ENCODE data around the gene TMED4. TPM values are rescaled to one million over a fixed set of nuclear protein-coding genes. Genes with fewer than 3 reads are reported as not detected.
"Not testable (repeated sequence)": the region's sequence is repeated elsewhere in the genome, so short reads cannot be mapped to it uniquely, and the experiment has no call there.

Gene TMED4
- total RNA-seq, 8 experiments from 2014 or later: 54.9 to 97.9 (median 66.4) TPM

DNA sequence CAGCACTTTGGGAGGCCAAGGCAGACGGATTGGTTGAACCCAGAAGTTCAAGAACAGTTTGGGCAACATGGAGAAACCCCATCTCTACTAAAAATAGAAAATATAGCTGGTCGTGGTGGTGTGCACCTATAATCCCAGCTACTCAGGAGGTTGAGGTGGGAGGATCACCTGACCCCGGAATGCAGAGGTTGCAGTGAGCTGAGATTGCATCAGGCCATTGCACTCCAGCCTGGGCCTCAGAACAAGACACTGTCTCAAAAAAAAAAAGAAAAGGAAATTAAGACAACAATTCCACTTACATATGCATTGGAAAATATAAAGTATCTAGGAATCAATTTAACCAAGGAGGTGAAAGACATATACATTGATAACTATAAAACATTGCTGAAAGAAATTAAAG, 17.2 kb upstream of the TMED4 start:
- no peak overlapping the region for H3K4me3 ChIP-seq
- in situ Hi-C loops (cut with MboI; ENCODE audit: low pct_unique_long_range_greater_than_20kb in 2 of 9, low sequenced_read_pairs in 9 of 9, unreplicated experiment in 9 of 9): loop anchor here in 6 of 9 experiments (25.0 kb wide), 4 partner anchors 163 to 538 kb away; partner anchors contain the start of genes H2AZ2 (in 3 of the 6) and TBRG4 (in 1 of the 6)
- no peaks in the 10 kb centered on the region for H3K4me1 ChIP-seq (replicated peaks in 1 of 2)
- 21 to 90% (median 43%) methylated on average over 1 to 3 of the region's 3 CpGs; no CpG with 5 or more reads in 2 of the 10 experiments for WGBS, 10 experiments
- no peak overlapping the region for H3K27ac ChIP-seq
- no peak for ATAC-seq (replicated peaks in 6 of 8)

- not testable (repeated sequence) for H3K27ac ChIP-seq; ATAC-seq (replicated peaks in 6 of 8); H3K4me1 ChIP-seq (replicated peaks in 1 of 2); H3K4me3 ChIP-seq
- in situ Hi-C loops (cut with MboI; ENCODE audit: low pct_unique_long_range_greater_than_20kb in 2 of 9, low sequenced_read_pairs in 9 of 9, unreplicated experiment in 9 of 9): loop anchor here in 6 of 9 experiments (25.0 kb wide), 4 partner anchors 165 to 540 kb away; partner anchors contain the start of genes H2AZ2 (in 3 of the 6) and TBRG4 (in 1 of the 6)
- WGBS, 10 experiments: 60 to 100% (median 80%) methylated on average over 1 to 3 of the region's 8 CpGs; no CpG with 5 or more reads in 4 of the 10 experiments
Observed at GRCh38 chr7:44597181-44597580, 15.2 kb upstream of the TMED4 start.

DNA sequence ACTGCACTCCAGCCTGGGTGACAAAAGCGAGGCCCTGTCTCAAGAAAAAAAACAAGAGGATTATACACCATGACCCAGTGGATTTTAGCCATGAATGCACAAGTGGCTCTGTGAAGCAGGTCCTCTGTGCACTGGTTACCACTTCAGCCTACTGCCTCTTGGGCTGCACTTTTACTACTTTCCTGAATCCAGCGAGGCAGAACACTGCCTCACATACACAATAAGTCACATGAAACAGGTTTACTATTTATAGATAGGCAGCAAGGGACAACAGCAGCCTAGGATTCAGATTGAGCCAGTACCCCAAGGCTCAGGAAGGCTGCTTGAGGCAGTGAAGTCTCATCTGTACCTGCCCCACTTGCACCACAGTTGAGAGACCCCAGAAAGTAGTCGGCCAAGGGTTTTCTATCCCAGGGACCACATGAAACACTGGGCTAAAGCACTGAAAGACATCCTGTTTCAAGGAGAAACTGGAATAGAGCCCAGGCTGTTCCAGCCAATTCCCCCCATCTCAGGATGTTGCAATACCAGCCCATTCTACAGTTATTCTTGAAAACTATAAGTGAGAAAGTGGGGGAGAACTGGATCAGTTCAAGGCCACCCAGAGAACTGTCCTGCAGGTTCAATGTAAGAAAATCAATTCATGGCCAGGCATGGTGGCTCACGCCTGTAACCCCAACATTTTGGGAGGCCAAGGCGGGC, 14.1 kb upstream of the TMED4 start:
- H3K4me1 ChIP-seq (replicated peaks in 1 of 2): no peaks in the 10 kb centered on the region
- WGBS, 10 experiments: 20 to 81% (median 60%) methylated on average over 1 to 4 of the region's 5 CpGs; no CpG with 5 or more reads in 2 of the 10 experiments
- ATAC-seq (replicated peaks in 6 of 8): peak in 7 of 8 experiments; percentile 14 to 97 (median 79)
- in situ Hi-C loops (cut with MboI; ENCODE audit: low pct_unique_long_range_greater_than_20kb in 2 of 9, low sequenced_read_pairs in 9 of 9, unreplicated experiment in 9 of 9): loop anchor here in 6 of 9 experiments (25.0 kb wide), 4 partner anchors 166 to 541 kb away; partner anchors contain the start of genes H2AZ2 (in 3 of the 6) and TBRG4 (in 1 of the 6)
- H3K4me3 ChIP-seq: no peak overlapping the region
- H3K27ac ChIP-seq: no peak overlapping the region

GRCh38 chr7:44590910-44591309, 8.9 kb upstream of the TMED4 start:
- no peak overlapping the region for H3K27ac ChIP-seq
- in situ Hi-C loops (cut with MboI; ENCODE audit: low pct_unique_long_range_greater_than_20kb in 2 of 9, low sequenced_read_pairs in 9 of 9, unreplicated experiment in 9 of 9): loop anchor here in 6 of 9 experiments (25.0 kb wide), 4 partner anchors 171 to 546 kb away; partner anchors contain the start of genes H2AZ2 (in 3 of the 6) and TBRG4 (in 1 of the 6)
- ATAC-seq (replicated peaks in 6 of 8): no peak
- no peak overlapping the region for H3K4me3 ChIP-seq
- 40 to 100% (median 86%) methylated on average over 1 of the region's 1 CpG; no CpG with 5 or more reads in 7 of the 10 experiments for WGBS, 10 experiments
- no peaks in the 10 kb centered on the region for H3K4me1 ChIP-seq (replicated peaks in 1 of 2)

- no peak overlapping the region for H3K27ac ChIP-seq
- ATAC-seq (replicated peaks in 6 of 8): peak in 4 of 8 experiments; percentile 29 to 97 (median 94)
- no peak overlapping the region for H3K4me3 ChIP-seq
- in situ Hi-C loops (cut with MboI; ENCODE audit: low pct_unique_long_range_greater_than_20kb in 2 of 9, low sequenced_read_pairs in 9 of 9, unreplicated experiment in 9 of 9): loop anchor here in 6 of 9 experiments (25.0 kb wide), 4 partner anchors 174 to 549 kb away; partner anchors contain the start of genes H2AZ2 (in 3 of the 6) and TBRG4 (in 1 of the 6)
- peaks cover under 1 to 1% of the 10 kb centered on the region in 2 donors for H3K4me1 ChIP-seq (replicated peaks in 1 of 2)
- 4 to 67% (median 27%) methylated on average over 2 to 6 of the region's 6 CpGs for WGBS, 10 experiments
Observed at GRCh38 chr7:44587843-44588711, 6.0 kb upstream of the TMED4 start.

GRCh38 chr7:44583146-44583865, 1.3 kb upstream of the TMED4 start:
- H3K4me3 ChIP-seq: peak overlapping the region in 3 of 5 donors; percentile 74 to 87 (median 77)
- in situ Hi-C loops (cut with MboI; ENCODE audit: low pct_unique_long_range_greater_than_20kb in 2 of 9, low sequenced_read_pairs in 9 of 9, unreplicated experiment in 9 of 9): loop anchor here in 6 of 9 experiments (25.0 kb wide), 4 partner anchors 179 to 554 kb away; partner anchors contain the start of genes H2AZ2 (in 3 of the 6) and TBRG4 (in 1 of the 6)
- H3K4me1 ChIP-seq (replicated peaks in 1 of 2): peaks cover 12 to 16% of the 10 kb centered on the region in 2 donors
- peak overlapping the region in 1 of 2 donors; percentile 87 for H3K27ac ChIP-seq
- ATAC-seq (replicated peaks in 6 of 8): no peak
- WGBS, 10 experiments: 83 to 100% (median 96%) methylated on average over 2 to 13 of the region's 13 CpGs

- Histone ChIP-seq H3K4me3 (peak overlapping the region; percentile 53 to 87 (median 74)), H3K4me1 (replicated peaks in 1 of 2) (peaks cover 12 to 16% of the 10 kb centered on the region in 2 donors), H3K27ac (peak overlapping the region; percentile 87 to 92)
- ATAC-seq (replicated peaks in 6 of 8): peak in 3 of 8 experiments; percentile 1 to 15 (median 10)
- 6 to 100% (median 49%) methylated on average over 1 to 14 of the region's 30 CpGs; no CpG with 5 or more reads in 1 of the 10 experiments for WGBS, 10 experiments
- in situ Hi-C loops (cut with MboI; ENCODE audit: low pct_unique_long_range_greater_than_20kb in 2 of 9, low sequenced_read_pairs in 9 of 9, unreplicated experiment in 9 of 9): loop anchor here in 6 of 9 experiments (25.0 kb wide), 4 partner anchors 181 to 556 kb away; partner anchors contain the start of genes H2AZ2 (in 3 of the 6) and TBRG4 (in 1 of the 6)
Observed at GRCh38 chr7:44580945-44581878, 819 bp downstream of the TMED4 start.

DNA sequence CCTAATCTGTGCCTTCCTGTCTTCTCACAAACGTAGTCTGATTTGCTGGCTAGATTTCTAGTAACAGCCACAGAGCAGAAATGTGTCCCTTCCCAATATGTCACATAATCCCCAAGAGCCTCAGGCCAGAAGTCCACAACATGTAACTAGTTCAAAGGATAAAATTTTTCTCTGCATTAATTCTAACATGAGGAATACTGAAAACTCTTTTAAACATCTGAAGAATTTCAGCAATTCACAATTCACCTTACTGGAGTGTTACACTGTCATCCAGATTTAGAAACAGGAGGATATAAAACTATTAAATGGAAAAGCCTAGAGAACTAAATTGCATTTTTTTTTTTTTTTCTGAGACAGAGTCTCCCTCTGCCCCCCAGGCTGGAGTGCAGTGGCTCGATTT, 5.8 kb downstream of the TMED4 start:
- in situ Hi-C loops (cut with MboI; ENCODE audit: low pct_unique_long_range_greater_than_20kb in 2 of 9, low sequenced_read_pairs in 9 of 9, unreplicated experiment in 9 of 9): loop anchor here in 6 of 9 experiments (25.0 kb wide), 4 partner anchors 186 to 561 kb away; partner anchors contain the start of genes H2AZ2 (in 3 of the 6) and TBRG4 (in 1 of the 6)
- Histone ChIP-seq H3K4me1 (replicated peaks in 1 of 2) (peaks cover 13 to 24% of the 10 kb centered on the region in 2 donors), H3K27ac (no peak overlapping the region), H3K4me3 (no peak overlapping the region)
- no peak for ATAC-seq (replicated peaks in 6 of 8)
- 0 to 100% (median 89%) methylated on average over 1 to 2 of the region's 2 CpGs; no CpG with 5 or more reads in 2 of the 10 experiments for WGBS, 10 experiments

DNA sequence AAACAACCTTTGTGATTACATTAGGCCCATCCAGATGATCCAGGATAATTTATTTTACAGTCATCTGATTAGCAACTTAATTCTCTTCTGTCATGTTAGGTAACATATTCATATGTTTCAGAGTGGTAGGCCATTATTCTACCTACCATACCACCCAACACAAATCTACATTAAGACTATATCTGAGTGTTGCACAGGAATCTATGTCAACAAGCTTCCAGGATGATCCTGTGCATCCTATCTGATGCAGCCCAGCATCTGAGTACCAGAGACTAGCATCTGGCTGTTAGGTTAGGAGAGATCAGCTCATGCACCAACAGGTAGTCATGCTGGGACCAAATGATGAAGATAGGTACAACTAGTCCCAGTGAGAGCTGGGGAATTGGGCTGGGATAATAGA, 7.0 kb downstream of the TMED4 start:
- no peak overlapping the region for H3K4me3 ChIP-seq
- in situ Hi-C loops (cut with MboI; ENCODE audit: low pct_unique_long_range_greater_than_20kb in 2 of 9, low sequenced_read_pairs in 9 of 9, unreplicated experiment in 9 of 9): loop anchor here in 6 of 9 experiments (25.0 kb wide), 4 partner anchors 187 to 562 kb away; partner anchors contain the start of genes H2AZ2 (in 3 of the 6) and TBRG4 (in 1 of the 6)
- no peak overlapping the region for H3K27ac ChIP-seq
- no peak for ATAC-seq (replicated peaks in 6 of 8)
- H3K4me1 ChIP-seq (replicated peaks in 1 of 2): peaks cover 5 to 13% of the 10 kb centered on the region in 2 donors

GRCh38 chr7:44574287-44574872, 7.7 kb downstream of the TMED4 start:
- 0 to 80% (median 5%) methylated on average over 1 to 8 of the region's 18 CpGs; no CpG with 5 or more reads in 3 of the 10 experiments for WGBS, 10 experiments

More at GRCh38 chr7:44574287-44574872, 7.7 kb downstream of the TMED4 start:
- Histone ChIP-seq H3K4me3 (peak overlapping the region; percentile 85 to 95 (median 88)), H3K27ac (peak overlapping the region; percentile 88 to 92), H3K4me1 (replicated peaks in 1 of 2) (peaks cover 5 to 12% of the 10 kb centered on the region in 2 donors)
- in situ Hi-C loops (cut with MboI; ENCODE audit: low pct_unique_long_range_greater_than_20kb in 2 of 9, low sequenced_read_pairs in 9 of 9, unreplicated experiment in 9 of 9): loop anchor here in 1 of 9 experiments (25.0 kb wide), 1 partner anchor 337 kb away; no protein-coding TSS in a partner anchor
- no peak for ATAC-seq (replicated peaks in 6 of 8)
